PC-9 (cell line): ENCODE measurements around the gene KIAA0586. TPM values are rescaled to one million over a fixed set of nuclear protein-coding genes. Genes with fewer than 3 reads are reported as not detected.

Experiments
- BruUV-seq: library from RNA; stranded (reverse); fragments of 400-500 nt; replicated peaks from 2 replicates; lab custom pipeline; 2021; lab: Mats Ljungman, UMichigan
- CTCF ChIA-PET: fragments of 300-600 bp; sonication (Branson Sonifier 250); formaldehyde crosslinking; loops from one replicate; lab custom pipeline; 2022; ENCODE audit warnings: antibody characterized with exemption; lab: Charles Lee
- POLR2A ChIA-PET: fragments of 300-600 bp; sonication (Branson Sonifier 250); formaldehyde crosslinking; loops from one replicate; lab custom pipeline; 2022; ENCODE audit warnings: antibody characterized with exemption; ENCODE audit not compliant: unreplicated experiment; lab: Charles Lee
- DNase-seq, 2 experiments: peaks; one replicate each; pipeline versions ENCODE4 v3.0.0 to v3.0.0-alpha.2; 2015 to 2022; ENCODE audit warnings: mixed read lengths in 1 of 2
- H2AFZ ChIP-seq: fragments of 200-600 bp; sonication (generic); 2 replicates; pipeline ENCODE4 v1.8.1; 2017; ENCODE audit warnings: antibody characterized with exemption
- H3F3A ChIP-seq: fragments of 200-600 bp; sonication (generic); 2 replicates; pipeline ENCODE4 v1.8.1; 2017; ENCODE audit warnings: antibody characterized with exemption, mild to moderate bottlenecking, low read depth; ENCODE audit not compliant: insufficient read depth
- H3K27ac ChIP-seq: fragments of 200-600 bp; sonication (generic); 2 replicates; pipeline ENCODE4 v1.6.1; 2016; ENCODE audit warnings: mixed run types
- H3K27me3 ChIP-seq: fragments of 200-600 bp; sonication (generic); 2 replicates; pipeline ENCODE4 v1.6.1; 2016; ENCODE audit warnings: low read depth, mixed run types; ENCODE audit not compliant: insufficient read depth
- H3K36me3 ChIP-seq: fragments of 200-600 bp; sonication (generic); 2 replicates; pipeline ENCODE4 v1.6.1; 2016; ENCODE audit warnings: low read depth, mixed run types
- H3K4me1 ChIP-seq: fragments of 200-600 bp; sonication (generic); replicated peaks from 2 replicates; pipeline ENCODE4 v1.6.1; 2016; ENCODE audit warnings: mixed run types; ENCODE audit not compliant: insufficient read depth
- H3K4me2 ChIP-seq: fragments of 200-600 bp; sonication (generic); 2 replicates; pipeline ENCODE4 v1.6.1; 2017; ENCODE audit warnings: mixed run types
- H3K4me3 ChIP-seq: fragments of 200-600 bp; sonication (generic); 2 replicates; pipeline ENCODE4 v1.6.1; 2016; ENCODE audit warnings: mixed run types
- H3K79me2 ChIP-seq: fragments of 200-600 bp; sonication (generic); 2 replicates; pipeline ENCODE4 v1.6.1; 2017; ENCODE audit warnings: low read depth, mixed run types
- H3K9me2 ChIP-seq: fragments of 200-600 bp; sonication (generic); 2 replicates; pipeline ENCODE4 v1.8.1; 2017; ENCODE audit warnings: mild to moderate bottlenecking; ENCODE audit not compliant: insufficient read depth
- H3K9me3 ChIP-seq: fragments of 200-600 bp; sonication (generic); 2 replicates; pipeline ENCODE4 v1.8.1; 2016; ENCODE audit warnings: low read depth; ENCODE audit not compliant: insufficient read depth
- H4K20me1 ChIP-seq: fragments of 200-600 bp; sonication (generic); 2 replicates; pipeline ENCODE4 v1.8.1; 2017; ENCODE audit not compliant: insufficient read depth
- EZH2 ChIP-seq: fragments of 200-600 bp; sonication (generic); IDR thresholded peaks from 2 replicates; pipeline ENCODE4 v1.8.0; 2017; ENCODE audit warnings: antibody characterized with exemption, low read depth
- intact Hi-C: fragments of 100-400 bp; cut with micrococcal nuclease; formaldehyde crosslinking; loops from one replicate; pipeline ENCODE4 v1.10.0; 2022; ENCODE audit not compliant: unreplicated experiment
- total RNA-seq: library from RNA; stranded (reverse); gene quantifications from 2 replicates; pipeline ENCODE4 v1.2.3, GENCODE V29; 2021
- TF ChIP-seq, protein P1 (sequence below): fragments of 200-600 bp; sonication (generic); conservative IDR thresholded peaks from 2 replicates; pipeline ENCODE4 v1.6.1; 2017; ENCODE audit warnings: mixed run types, antibody characterized with exemption, mild to moderate bottlenecking, moderate library complexity

KIAA0586 gene
- total RNA-seq, 1 experiment from 2014 or later: 20.4 TPM

DNA sequence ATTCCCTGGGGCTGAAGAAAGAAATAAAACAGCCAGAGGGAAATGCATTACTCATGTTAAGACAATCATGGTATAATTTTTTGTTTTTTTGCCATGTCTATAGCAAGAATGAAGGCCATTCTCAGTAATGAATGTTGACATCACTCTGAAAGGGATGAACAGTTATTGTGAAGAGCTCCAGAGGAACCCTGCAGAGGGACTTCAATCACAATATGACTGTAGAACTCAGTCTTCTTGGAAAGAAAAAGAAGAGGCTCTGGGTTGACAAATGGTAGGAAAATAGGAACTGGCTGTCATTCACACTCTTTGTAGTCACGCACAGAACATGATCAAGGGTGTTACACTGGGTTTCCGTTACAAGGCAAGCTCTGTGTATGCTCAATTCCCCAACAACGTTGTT lies 136.5 kb downstream of the KIAA0586 start:
- no peaks in the 10 kb centered on the region for H4K20me1 ChIP-seq
- H3K4me1 ChIP-seq: no peaks in the 10 kb centered on the region
- H3F3A ChIP-seq: no peaks in the 10 kb centered on the region
- no peaks in the 10 kb centered on the region for H3K36me3 ChIP-seq
- CTCF ChIA-PET: no interaction called here
- no peak for DNase-seq
- POLR2A ChIA-PET: no interaction called here
- H3K4me3 ChIP-seq: no peak overlapping the region
- H2AFZ ChIP-seq: no peak overlapping the region
- H3K4me2 ChIP-seq: no peak overlapping the region
- BruUV-seq: no TSS peak
- H3K27me3 ChIP-seq: no peaks in the 10 kb centered on the region
- H3K79me2 ChIP-seq: no peaks in the 10 kb centered on the region
- H3K27ac ChIP-seq: no peak overlapping the region
- no peaks in the 10 kb centered on the region for H3K9me2 ChIP-seq
- H3K9me3 ChIP-seq: no peaks in the 10 kb centered on the region
- TF ChIP-seq, protein P1, sequence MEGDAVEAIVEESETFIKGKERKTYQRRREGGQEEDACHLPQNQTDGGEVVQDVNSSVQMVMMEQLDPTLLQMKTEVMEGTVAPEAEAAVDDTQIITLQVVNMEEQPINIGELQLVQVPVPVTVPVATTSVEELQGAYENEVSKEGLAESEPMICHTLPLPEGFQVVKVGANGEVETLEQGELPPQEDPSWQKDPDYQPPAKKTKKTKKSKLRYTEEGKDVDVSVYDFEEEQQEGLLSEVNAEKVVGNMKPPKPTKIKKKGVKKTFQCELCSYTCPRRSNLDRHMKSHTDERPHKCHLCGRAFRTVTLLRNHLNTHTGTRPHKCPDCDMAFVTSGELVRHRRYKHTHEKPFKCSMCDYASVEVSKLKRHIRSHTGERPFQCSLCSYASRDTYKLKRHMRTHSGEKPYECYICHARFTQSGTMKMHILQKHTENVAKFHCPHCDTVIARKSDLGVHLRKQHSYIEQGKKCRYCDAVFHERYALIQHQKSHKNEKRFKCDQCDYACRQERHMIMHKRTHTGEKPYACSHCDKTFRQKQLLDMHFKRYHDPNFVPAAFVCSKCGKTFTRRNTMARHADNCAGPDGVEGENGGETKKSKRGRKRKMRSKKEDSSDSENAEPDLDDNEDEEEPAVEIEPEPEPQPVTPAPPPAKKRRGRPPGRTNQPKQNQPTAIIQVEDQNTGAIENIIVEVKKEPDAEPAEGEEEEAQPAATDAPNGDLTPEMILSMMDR: no peak
- no peak for TF ChIP-seq EZH2
- intact Hi-C loops: no loop called here

DNA sequence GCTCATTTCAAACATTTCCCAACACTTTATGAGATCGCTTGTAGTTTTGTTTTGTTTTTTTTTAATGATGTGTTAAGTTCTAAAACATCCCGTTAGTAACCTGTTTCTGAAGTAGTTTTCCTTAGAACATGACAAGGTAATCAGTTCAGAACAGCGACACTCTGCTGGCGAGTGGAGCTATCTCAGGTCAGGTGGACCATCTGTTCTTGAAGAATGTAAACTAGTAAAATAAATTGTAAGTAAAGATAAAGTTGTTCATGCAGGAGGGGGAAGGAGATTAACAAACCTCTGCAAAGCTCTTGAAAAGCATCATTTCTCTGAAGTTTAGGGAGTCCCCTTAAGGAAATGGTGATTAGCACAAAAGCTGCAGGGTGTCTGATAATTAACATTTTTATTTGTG lies 138.3 kb downstream of the KIAA0586 start:
- no peaks in the 10 kb centered on the region for H4K20me1 ChIP-seq
- no peak overlapping the region for H3K4me2 ChIP-seq
- POLR2A ChIA-PET: interaction anchor here (0.5 kb wide), 1 partner anchor 613 kb away, joined by 4 read pairs; no protein-coding TSS in a partner anchor
- no peak overlapping the region for H3K4me3 ChIP-seq
- intact Hi-C loops: no loop called here
- H3K27ac ChIP-seq: no peak overlapping the region
- H3F3A ChIP-seq: no peaks in the 10 kb centered on the region
- TF ChIP-seq, protein P1: no peak
- no peak for TF ChIP-seq EZH2
- CTCF ChIA-PET: no interaction called here
- H3K79me2 ChIP-seq: no peaks in the 10 kb centered on the region
- no peaks in the 10 kb centered on the region for H3K9me2 ChIP-seq
- no peaks in the 10 kb centered on the region for H3K27me3 ChIP-seq
- no TSS peak for BruUV-seq
- no peak overlapping the region for H2AFZ ChIP-seq
- no peaks in the 10 kb centered on the region for H3K9me3 ChIP-seq
- H3K4me1 ChIP-seq: no peaks in the 10 kb centered on the region
- H3K36me3 ChIP-seq: no peaks in the 10 kb centered on the region
- no peak for DNase-seq

DNA sequence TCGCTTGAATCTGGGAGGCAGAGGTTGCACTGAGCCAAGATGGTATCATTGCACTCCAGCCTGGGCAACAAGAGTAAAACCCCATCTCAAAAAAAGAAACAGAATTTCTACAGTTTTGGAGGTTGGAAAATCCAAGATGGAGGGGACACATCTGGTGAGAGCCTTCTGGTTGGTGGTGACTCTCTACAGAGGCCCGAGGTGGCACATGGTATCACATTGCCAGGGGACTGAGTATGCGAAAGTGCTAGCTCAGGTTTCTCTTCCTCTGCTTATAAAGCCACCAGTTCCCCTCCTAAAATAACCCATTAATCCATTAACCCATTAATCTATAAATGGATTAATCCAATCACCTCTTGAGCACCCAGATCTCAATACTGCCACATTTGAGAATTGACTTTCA lies 139.5 kb downstream of the KIAA0586 start:
- Histone ChIP-seq H3K9me3 (no peaks in the 10 kb centered on the region), H3K4me2 (no peak overlapping the region), H2AFZ (no peak overlapping the region), H3K27ac (no peak overlapping the region), H3K9me2 (no peaks in the 10 kb centered on the region), H3K79me2 (no peaks in the 10 kb centered on the region), H3K27me3 (no peaks in the 10 kb centered on the region), H3F3A (no peaks in the 10 kb centered on the region), H4K20me1 (no peaks in the 10 kb centered on the region), H3K36me3 (no peaks in the 10 kb centered on the region), H3K4me1 (no peaks in the 10 kb centered on the region), H3K4me3 (no peak overlapping the region)
- BruUV-seq: no TSS peak
- intact Hi-C loops: no loop called here
- CTCF ChIA-PET: no interaction called here
- POLR2A ChIA-PET: no interaction called here
- no peak for TF ChIP-seq EZH2
- TF ChIP-seq, protein P1: no peak
- DNase-seq: no peak
